Stimulated activated CD4-positive, alpha-beta T cell treated with anti-CD3 and anti-CD28 coated beads, Interleukin-1b, Interleukin-23, amount 100 ng/mL, for 4 hours (primary cell): Measurements from ENCODE around the gene ATP5ME.
"Not testable (repeated sequence)": the region's sequence is repeated elsewhere in the genome, so short reads cannot be mapped to it uniquely, and the experiment has no call there.

ENCODE experiments used
- DNase-seq, 2 donors: peaks; one replicate each; pipeline ENCODE4 v3.0.0-alpha.2; 2020; ENCODE audit warnings: low read depth in 2 of 2

Gene ATP5ME

DNA sequence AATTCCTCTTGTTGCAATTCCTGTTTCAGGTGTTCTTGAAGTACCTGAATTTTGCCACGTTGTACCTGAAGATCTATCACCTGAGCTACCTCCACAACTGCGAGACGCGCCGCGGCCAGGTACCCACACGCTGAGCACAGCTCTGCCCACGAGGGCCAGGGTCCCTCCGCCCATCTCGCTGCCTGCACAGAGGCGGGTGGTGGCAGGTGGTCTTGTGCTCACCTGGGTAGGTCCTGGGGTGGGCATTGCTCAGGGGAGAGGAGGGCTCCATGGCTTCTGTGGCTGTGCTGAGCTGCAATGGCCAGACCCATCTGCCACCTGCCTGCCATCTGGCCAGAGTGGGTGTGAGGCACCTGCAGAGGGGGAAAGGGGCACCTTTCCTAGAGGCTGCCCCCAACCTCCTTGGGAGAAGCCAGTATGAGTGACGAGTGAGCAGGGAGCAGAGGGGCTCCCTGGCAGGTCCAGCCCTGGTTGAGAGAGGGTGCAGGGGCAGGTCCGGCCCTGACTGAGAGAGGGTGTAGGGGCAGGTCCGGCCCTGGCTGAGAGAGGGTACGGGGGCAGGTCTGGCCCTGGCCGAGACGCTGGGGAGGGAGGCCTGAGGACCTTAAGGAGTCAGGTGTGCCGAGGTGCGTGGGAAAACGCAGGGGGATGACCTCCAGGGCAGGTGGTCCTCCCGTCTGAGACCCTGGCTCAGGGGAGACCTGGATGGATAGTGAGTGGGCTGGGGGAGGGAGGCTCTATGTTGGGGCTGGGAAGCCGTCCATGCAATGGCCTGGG lies 38.0 kb downstream of the ATP5ME start:
- no peak for DNase-seq

GRCh38 chr4:635066-635835 lies 38.8 kb downstream of the ATP5ME start:
- not testable (repeated sequence) for DNase-seq

- DNase-seq = no peak
These were observed 39.5 kb downstream of the ATP5ME start for GRCh38 chr4:634599-634985.

DNA sequence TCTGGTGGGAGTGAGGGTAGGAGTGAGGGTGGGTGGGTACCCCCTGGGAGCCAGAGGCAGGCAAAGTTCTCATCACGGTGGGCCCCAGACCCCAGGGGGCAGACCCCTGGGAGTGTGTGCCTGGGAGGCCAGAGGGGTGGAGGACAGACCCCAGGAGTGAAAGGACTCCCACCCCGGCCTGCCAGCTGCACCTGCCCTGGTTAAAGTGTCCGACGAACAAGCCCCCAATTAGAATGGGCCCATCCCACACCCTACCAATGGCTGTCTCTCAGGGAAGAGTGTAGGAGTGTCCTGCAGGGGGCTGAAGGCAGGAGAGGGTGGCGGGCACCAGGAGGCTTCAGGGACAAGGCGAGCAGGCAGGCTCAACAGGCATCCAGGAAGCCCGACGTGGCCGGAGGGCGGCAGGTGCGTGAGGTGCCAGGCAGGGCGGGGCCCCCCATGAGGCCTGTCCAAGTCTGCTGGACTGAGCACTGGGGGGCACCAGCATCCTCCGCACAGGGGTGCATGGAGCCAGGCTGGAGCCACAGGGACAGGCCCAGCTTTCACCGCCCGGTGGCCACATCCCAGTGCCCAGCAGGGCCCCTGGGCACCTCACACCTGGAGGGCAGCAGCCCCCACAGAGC lies 40.0 kb downstream of the ATP5ME start:
- DNase-seq = no peak

GRCh38 chr4:633406-633805 lies 40.7 kb downstream of the ATP5ME start:
- DNase-seq = no peak

DNA sequence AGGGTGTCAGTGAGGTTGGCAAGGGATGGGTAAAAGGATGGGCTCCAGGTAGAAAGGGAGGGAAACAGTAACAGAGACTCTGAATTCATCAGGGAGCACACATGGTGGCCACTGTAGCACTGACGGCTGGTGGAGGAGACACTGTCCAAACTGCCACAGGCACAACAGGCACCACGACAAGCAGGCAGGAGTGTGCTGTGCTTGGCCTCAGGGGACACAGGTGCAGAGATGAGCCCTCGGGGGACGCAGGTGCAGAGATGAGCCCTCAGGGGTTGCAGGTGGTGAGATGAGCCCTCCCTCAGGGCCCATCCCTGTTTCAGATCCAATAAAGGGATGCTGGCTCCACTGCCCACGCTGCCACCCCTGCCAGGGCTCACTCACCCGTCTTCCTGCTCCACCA lies 41.1 kb downstream of the ATP5ME start:
- no peak for DNase-seq

DNA sequence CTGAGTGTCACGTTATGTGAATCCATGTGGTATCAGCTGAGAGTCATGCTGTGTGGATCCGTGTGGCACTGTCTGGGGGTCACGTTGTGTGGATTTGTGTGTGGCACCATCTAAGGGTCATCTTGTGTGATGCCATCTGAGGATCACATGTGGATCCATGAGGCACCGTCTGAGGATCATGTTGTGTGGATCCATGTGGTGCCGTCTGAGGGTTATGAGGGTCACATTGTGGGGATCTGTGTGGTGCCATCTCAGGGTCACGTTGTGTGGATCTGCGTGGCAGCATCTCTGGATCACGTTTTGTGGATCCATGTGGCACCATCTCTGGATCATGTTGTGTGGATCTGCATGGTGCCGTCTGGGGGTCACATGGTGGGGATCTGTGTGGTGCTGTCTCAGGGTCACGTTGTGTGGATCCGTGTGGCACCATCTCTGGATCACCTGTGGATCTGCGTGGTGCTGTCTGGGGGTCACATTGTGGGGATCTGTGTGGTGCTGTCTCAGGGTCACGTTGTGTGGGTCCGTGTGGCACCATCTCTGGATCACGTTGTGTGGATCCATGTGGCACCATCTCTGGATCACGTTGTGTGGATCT lies 41.8 kb downstream of the ATP5ME start:
- DNase-seq = no peak

GRCh38 chr4:630656-631055 lies 43.4 kb downstream of the ATP5ME start:
- DNase-seq = no peak

GRCh38 chr4:629915-630641 lies 44.0 kb downstream of the ATP5ME start:
- no peak for DNase-seq

- DNase-seq = no peak
These were observed 44.5 kb downstream of the ATP5ME start for GRCh38 chr4:629636-629914.

GRCh38 chr4:628821-629635 lies 45.0 kb downstream of the ATP5ME start:
- no peak for DNase-seq

- DNase-seq = no peak
These were observed 45.8 kb downstream of the ATP5ME start for GRCh38 chr4:628311-628741.

- DNase-seq = no peak
These were observed 46.5 kb downstream of the ATP5ME start for GRCh38 chr4:627347-628125.

DNA sequence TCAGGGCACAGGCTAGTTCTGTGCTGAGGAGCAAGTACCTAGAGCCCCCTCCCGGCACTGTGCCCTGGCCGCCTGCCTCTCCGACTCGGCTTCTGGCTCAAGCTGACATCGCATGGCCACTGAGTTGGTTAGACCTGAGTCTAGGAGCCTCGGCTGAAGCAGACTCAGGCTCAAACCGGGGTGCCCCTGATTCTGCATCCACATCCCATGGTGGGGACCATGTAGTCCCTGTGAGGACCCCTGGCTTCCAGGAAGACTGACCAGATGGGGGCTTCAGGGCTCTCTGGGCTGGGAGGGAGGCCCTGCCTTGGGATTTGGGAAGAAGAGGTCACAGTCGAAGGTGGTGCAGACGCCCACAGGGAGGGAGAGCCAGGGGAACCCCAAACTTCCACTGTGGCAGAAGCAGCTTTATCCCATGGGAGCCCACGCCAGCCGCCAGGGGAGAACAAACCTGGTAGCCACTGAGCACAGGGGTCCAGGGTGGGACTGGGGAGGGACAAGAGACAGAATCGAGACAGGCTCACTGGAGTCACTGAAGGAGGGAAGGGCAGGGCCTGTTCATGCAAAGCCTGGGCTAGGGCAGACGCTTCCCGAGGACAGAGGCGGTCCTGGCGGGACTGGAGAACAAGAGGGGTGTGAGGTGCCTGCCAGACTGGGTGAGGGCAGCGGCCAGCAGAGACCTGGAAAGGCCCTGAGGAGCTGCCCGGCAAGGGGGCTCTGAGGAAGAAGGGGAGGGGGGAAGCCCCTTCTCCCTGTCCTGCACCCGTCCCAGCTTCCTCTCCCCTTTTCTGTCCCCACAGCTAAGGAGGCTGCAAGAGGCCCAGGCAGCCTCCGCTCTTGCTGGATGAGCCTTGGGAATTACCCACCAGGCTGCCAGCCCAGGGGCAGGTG lies 47.6 kb downstream of the ATP5ME start:
- no peak for DNase-seq

DNA sequence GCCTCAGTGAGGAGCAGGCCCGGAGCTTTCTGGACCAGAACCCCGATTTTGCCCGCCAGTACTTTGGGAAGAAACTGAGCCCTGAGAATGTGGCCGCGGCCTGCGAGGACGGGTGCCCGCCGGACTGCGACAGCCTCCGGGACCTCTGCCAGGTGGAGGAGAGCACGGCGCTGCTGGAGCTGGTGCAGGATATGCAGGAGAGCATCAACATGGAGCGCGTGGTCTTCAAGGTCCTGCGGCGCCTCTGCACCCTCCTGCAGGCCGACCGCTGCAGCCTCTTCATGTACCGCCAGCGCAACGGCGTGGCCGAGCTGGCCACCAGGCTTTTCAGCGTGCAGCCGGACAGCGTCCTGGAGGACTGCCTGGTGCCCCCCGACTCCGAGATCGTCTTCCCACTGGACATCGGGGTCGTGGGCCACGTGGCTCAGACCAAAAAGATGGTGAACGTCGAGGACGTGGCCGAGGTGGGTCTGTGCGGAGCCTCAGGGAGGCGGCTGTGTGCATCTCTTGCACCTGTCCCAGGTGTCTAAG lies 48.4 kb downstream of the ATP5ME start:
- DNase-seq = no peak

DNA sequence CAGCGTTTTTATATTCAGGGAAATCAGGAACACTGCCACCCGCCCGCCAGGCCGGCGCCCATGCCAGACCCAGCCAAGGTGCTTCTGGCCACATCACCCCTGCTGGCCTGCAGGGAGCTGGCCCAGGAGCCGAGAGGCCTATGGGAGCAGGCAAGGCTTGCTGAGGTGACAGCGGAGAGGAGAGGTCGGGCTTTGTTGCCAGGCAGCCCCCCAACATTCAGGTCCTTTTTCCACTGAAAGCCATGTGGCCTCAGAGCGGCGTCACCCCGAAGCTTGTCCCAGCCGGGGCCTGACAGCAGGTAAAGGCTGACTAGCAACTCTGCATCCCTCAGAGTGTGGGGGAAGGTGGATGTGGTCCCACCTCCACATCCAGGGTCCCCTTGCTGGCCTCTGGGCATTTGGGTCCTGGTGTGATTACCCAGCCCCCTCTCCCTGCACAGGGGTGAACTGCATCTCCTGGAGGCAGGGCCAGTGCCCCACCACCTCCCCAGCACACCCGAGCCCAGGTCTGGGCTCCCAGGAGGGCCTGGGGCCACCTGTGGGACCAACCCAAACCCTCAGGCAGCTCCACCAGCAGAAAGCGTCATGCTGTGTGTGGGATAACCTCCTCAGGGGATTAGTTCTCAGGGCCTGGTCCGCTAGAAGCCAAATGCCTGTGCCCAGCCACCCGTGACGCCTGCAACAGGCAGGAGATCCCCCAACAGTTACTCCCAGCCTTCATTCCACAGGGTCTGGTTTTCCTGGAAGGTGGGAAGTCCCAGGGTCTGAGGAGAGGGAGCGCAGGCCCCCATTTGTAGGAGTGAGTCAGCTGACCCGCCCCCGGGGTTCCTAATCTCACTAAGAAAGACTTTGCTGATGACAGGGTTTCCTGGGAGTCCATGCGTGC lies 49.1 kb downstream of the ATP5ME start, which contains the start of gene PDE6B:
Gene PDE6B, plus strand, starts transcription at position 869 of the 886 bp plus-strand sequence. CDS start 54 bp downstream, outside the sequence.
- DNase-seq = no peak

DNA sequence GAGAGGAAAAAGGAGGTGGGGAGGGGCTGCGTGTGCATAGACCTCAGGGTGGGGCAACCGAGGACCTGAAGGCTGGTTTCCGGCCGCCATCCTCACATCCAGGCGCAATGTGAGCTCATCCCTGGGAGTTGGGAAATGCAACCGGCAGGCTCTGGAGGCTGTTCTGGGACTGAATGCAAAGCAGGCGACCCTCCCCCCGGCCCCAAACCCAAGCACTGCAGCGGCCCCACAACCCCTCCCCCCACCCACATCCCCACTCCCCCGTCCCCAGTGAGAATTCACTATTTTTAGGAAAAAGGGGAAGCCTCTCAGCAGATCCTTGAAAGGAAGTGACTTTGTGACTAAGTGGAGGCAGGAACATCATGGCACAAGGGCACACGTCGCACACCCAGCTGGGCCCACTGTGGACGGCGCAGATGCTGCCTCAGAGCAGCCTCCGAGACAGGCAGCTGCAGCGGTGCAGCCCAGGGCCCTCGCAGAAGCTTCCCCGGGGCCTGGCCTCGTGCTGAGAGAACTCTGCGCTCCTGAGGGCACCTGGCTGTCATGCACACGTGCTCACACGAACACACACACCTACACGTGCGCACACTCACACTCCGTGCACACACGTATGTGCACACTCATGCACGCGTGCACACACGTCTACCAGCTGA lies 50.0 kb downstream of the ATP5ME start:
- DNase-seq = no peak
